IMR-90 (cell line): ENCODE data around the gene ITGA3. TPM values are rescaled to one million over a fixed set of nuclear protein-coding genes. Genes with fewer than 3 reads are reported as not detected.

Source experiments
- ATAC-seq: fragments of 200-7000 bp; cut with Tn5 transposase; 2 replicates; pipeline ENCODE4 v1.9.1; 2020; ENCODE audit warnings: low read depth, mild to moderate bottlenecking, moderate library complexity
- BruUV-seq: library from RNA; stranded (reverse); fragments of 400-500 nt; replicated peaks from 2 replicates; lab custom pipeline; 2021; lab: Mats Ljungman, UMichigan
- CTCF ChIA-PET: fragments of 300-600 bp; formaldehyde crosslinking; extraction: SDS; loops from one replicate; lab custom pipeline; 2021; ENCODE audit warnings: antibody characterized with exemption; lab: Yijun Ruan, JAX
- POLR2A ChIA-PET: fragments of 300-600 bp; sonication (Branson Sonifier 250); formaldehyde crosslinking; loops from one replicate; lab custom pipeline; 2022; ENCODE audit warnings: antibody characterized with exemption; ENCODE audit not compliant: unreplicated experiment; lab: Charles Lee
- DNase-seq: peaks from one replicate; pipeline ENCODE4 v3.0.0; 2013
- H2AFZ ChIP-seq: replicated peaks from 2 replicates; pipeline ENCODE3; 2013; ENCODE audit warnings: low read length, mild to moderate bottlenecking; ENCODE audit not compliant: poor library complexity
- H2AK5ac ChIP-seq: 2 replicates; pipeline ENCODE4 v1.6.1; 2013; ENCODE audit warnings: low read depth, low read length, inconsistent platforms
- H2AK9ac ChIP-seq: replicated peaks from 2 replicates; pipeline ENCODE3; 2013; ENCODE audit warnings: mild to moderate bottlenecking, low read depth, low read length, moderate library complexity; ENCODE audit not compliant: poor library complexity
- H2BK120ac ChIP-seq: 2 replicates; pipeline ENCODE4 v1.6.1; 2013; ENCODE audit warnings: low read depth, low read length, inconsistent platforms
- H2BK15ac ChIP-seq: 3 replicates; pipeline ENCODE4 v1.6.1; 2013; ENCODE audit warnings: low read depth, low read length, inconsistent platforms
- H2BK20ac ChIP-seq: 2 replicates; pipeline ENCODE4 v1.6.1; 2013; ENCODE audit warnings: low read depth, mild to moderate bottlenecking, inconsistent platforms, low read length, moderate library complexity
- H2BK5ac ChIP-seq: 2 replicates; pipeline ENCODE4 v1.6.1; 2013; ENCODE audit warnings: mild to moderate bottlenecking, low read depth, low read length, inconsistent platforms; ENCODE audit not compliant: poor library complexity, severe bottlenecking
- H3K14ac ChIP-seq: replicated peaks from 2 replicates; pipeline ENCODE4 v1.6.1; 2013; ENCODE audit warnings: low read depth, low read length, inconsistent platforms
- H3K18ac ChIP-seq: 2 replicates; pipeline ENCODE4 v1.6.1; 2013; ENCODE audit warnings: low read depth, low read length, control low read depth
- H3K23ac ChIP-seq: 2 replicates; pipeline ENCODE4 v1.6.1; 2013; ENCODE audit warnings: low read depth, low read length, inconsistent platforms
- H3K27ac ChIP-seq: 2 replicates; pipeline ENCODE4 v1.5.1; 2013; ENCODE audit warnings: mild to moderate bottlenecking, control low read depth, low read length; ENCODE audit not compliant: insufficient read depth
- H3K27me3 ChIP-seq: 2 replicates; pipeline ENCODE4 v1.6.1; 2013; ENCODE audit warnings: low read length; ENCODE audit not compliant: control insufficient read depth, insufficient read depth
- H3K36me3 ChIP-seq: 2 replicates; pipeline ENCODE4 v1.6.1; 2013; ENCODE audit warnings: low read length, mixed read lengths; ENCODE audit not compliant: control insufficient read depth, insufficient read depth
- H3K4ac ChIP-seq: 2 replicates; pipeline ENCODE4 v1.6.1; 2013; ENCODE audit warnings: low read depth, low read length, inconsistent platforms
- H3K4me1 ChIP-seq: 2 replicates; pipeline ENCODE4 v1.6.1; 2013; ENCODE audit warnings: low read length, mixed read lengths; ENCODE audit not compliant: control insufficient read depth, insufficient read depth
- H3K4me2 ChIP-seq: 2 replicates; pipeline ENCODE4 v1.6.1; 2013; ENCODE audit warnings: low read depth, mild to moderate bottlenecking, control low read depth, low read length, moderate library complexity
- H3K4me3 ChIP-seq: 2 replicates; pipeline ENCODE4 v1.5.1; 2013; ENCODE audit warnings: low read depth, mild to moderate bottlenecking, control low read depth, low read length, moderate library complexity; ENCODE audit not compliant: insufficient read depth
- H3K56ac ChIP-seq: 2 replicates; pipeline ENCODE4 v1.6.1; 2013; ENCODE audit warnings: low read length, inconsistent platforms; ENCODE audit not compliant: insufficient read depth; ENCODE audit errors: extremely low read depth
- H3K79me1 ChIP-seq, 2 experiments: 2 replicates each; pipeline ENCODE4 v1.6.1; 2013; ENCODE audit warnings: low read length in 2 of 2, inconsistent platforms in 1 of 2, low read depth in 1 of 2
- H3K9ac ChIP-seq: 2 replicates; pipeline ENCODE4 v1.6.1; 2013; ENCODE audit warnings: low read depth, low read length, control low read depth
- H3K9me1 ChIP-seq: 2 replicates; pipeline ENCODE4 v1.6.1; 2013; ENCODE audit warnings: low read length, inconsistent platforms; ENCODE audit not compliant: insufficient read depth
- H3K9me3 ChIP-seq: 2 replicates; pipeline ENCODE4 v1.6.1; 2013; ENCODE audit warnings: low read length; ENCODE audit not compliant: control insufficient read depth, insufficient read depth
- H4K20me1 ChIP-seq: 2 replicates; pipeline ENCODE4 v1.6.1; 2013; ENCODE audit warnings: low read length, inconsistent platforms; ENCODE audit not compliant: insufficient read depth
- H4K5ac ChIP-seq: 2 replicates; pipeline ENCODE4 v1.6.1; 2013; ENCODE audit warnings: mild to moderate bottlenecking, low read depth, low read length, control low read depth
- H4K8ac ChIP-seq, 2 experiments: 2 replicates each; pipeline ENCODE4 v1.6.1; 2013; ENCODE audit warnings: low read depth in 2 of 2, low read length in 2 of 2, control low read depth in 1 of 2, inconsistent platforms in 1 of 2
- H4K91ac ChIP-seq: 2 replicates; pipeline ENCODE4 v1.6.1; 2013; ENCODE audit warnings: low read depth, low read length, inconsistent platforms; ENCODE audit not compliant: insufficient read depth
- CEBPB ChIP-seq: IDR thresholded peaks from 2 replicates; pipeline ENCODE4 v1.6.1; 2012; ENCODE audit warnings: low read depth, low read length, improper control_type of control experiment
- CHD1 ChIP-seq: IDR thresholded peaks from 2 replicates; pipeline ENCODE4 v1.6.1; 2012; ENCODE audit warnings: low read depth, low read length, improper control_type of control experiment
- MXI1 ChIP-seq: IDR thresholded peaks from 2 replicates; pipeline ENCODE4 v1.6.1; 2012; ENCODE audit warnings: low read depth, mild to moderate bottlenecking, low read length, moderate library complexity, borderline replicate concordance
- RAD21 ChIP-seq: IDR thresholded peaks from 2 replicates; pipeline ENCODE4 v1.6.1; 2012; ENCODE audit warnings: low read length, improper control_type of control experiment
- RCOR1 ChIP-seq: IDR thresholded peaks from 2 replicates; pipeline ENCODE4 v1.6.1; 2012; ENCODE audit warnings: mild to moderate bottlenecking, low read length, improper control_type of control experiment; ENCODE audit not compliant: insufficient replicate concordance
- RFX5 ChIP-seq: IDR thresholded peaks from 2 replicates; pipeline ENCODE4 v1.8.0; 2012; ENCODE audit warnings: low read depth, mild to moderate bottlenecking, low read length, moderate library complexity
- WGBS, 2 experiments: methylation state at CpG; one replicate each; pipeline versions ENCODE4 v1.1.5 to v1.1.7; 2013; ENCODE audit warnings: missing lambda C conversion rate in 2 of 2; ENCODE audit not compliant: insufficient read length in 1 of 2; ENCODE audit errors: extremely low coverage in 2 of 2; 5-methylcytosine and 5-hydroxymethylcytosine counted together
- dilution Hi-C: fragments of 300-500 bp; cut with HindIII; formaldehyde crosslinking; loops from one replicate; pipeline ENCODE4 v1.14.3; 2018; ENCODE audit warnings: low sequenced_read_pairs; ENCODE audit not compliant: unreplicated experiment
- in situ Hi-C: fragments of 300-500 bp; cut with MboI; formaldehyde crosslinking; loops from 3 replicates; pipeline ENCODE4 v1.14.3; 2019; ENCODE audit warnings: low sequenced_read_pairs, inconsistent platforms, mixed read lengths
- intact Hi-C: fragments of 100-400 bp; cut with micrococcal nuclease; formaldehyde crosslinking; loops from 2 replicates; pipeline ENCODE4 v1.10.0; 2022
- polyA plus RNA-seq, 3 experiments: library from polyadenylated mRNA; depleted of rRNA; stranded (reverse); fragments of >200 nt; gene quantifications; 2 replicates each; pipeline ENCODE4 v1.2.3, GENCODE V29; 2012; ENCODE audit warnings: low replicate concordance in 1 of 3
- total RNA-seq: library from RNA; depleted of rRNA; stranded (reverse); fragments of >200 nt; gene quantifications from 2 replicates; pipeline ENCODE4 v1.2.3, GENCODE V29; 2012
- TF ChIP-seq, protein P1 (sequence below): conservative IDR thresholded peaks from 2 replicates; pipeline ENCODE4 v1.5.1; 2012; ENCODE audit warnings: mild to moderate bottlenecking, low read depth, low read length, improper control_type of control experiment

The ITGA3 gene
- total and polyA plus RNA-seq, 2 of the 4 experiments (the other 2 are of a cell fraction): 78.0 to 202 TPM

DNA sequence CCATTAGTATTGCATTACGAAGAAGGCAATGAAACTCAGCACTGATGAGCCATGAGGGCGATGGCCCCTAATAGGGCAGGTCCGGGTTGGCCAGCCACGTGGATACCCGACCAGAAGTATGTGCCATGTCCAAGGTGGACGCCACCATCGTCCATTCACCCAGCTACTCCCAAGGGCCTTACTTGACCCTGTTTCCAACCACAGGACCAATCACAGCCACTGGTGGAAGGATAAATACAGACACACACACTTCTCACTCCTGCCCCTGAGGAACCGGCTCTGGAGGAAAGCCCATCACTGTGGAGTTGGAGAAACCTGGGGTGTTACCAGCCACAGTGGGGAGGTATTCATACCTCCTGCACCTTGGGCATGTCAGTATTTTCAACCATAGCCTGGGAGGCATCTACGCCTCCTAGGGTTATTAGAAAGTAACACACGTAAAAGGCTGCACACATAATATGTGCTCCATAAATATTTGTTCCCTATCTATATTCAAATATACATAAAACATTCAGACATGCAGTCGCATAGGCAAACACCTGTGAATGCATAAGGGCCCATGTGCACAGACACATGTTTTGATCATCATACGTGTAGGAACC lies 5.4 kb upstream of the ITGA3 start:
- Histone ChIP-seq H2BK20ac (peak overlapping the region; percentile 99), H3K4me3 (no peak overlapping the region), H3K4ac (peak overlapping the region; percentile 94), H3K23ac (peak overlapping the region; percentile 6; the same call in 1 of the 2 replicates), H4K20me1 (no peaks in the 10 kb centered on the region), H3K4me1 (peaks cover 46% of the 10 kb centered on the region), H3K9me1 (peaks cover 69% of the 10 kb centered on the region), H2AFZ (peak overlapping the region; percentile 47), H4K8ac (peak overlapping the region; percentile 80 to 81), H3K27ac (peak overlapping the region; percentile 60), H3K79me1 (peaks cover 0 to 66% of the 10 kb centered on the region in 2 experiments; a peak in 2 of 4 replicates), H3K14ac (peak overlapping the region; percentile 88), H3K4me2 (peak overlapping the region; percentile 11; the same call in 1 of the 2 replicates), H3K36me3 (no peaks in the 10 kb centered on the region), H2BK5ac (peak overlapping the region; percentile 98), H3K9ac (no peak overlapping the region), H2BK120ac (peak overlapping the region; percentile 98), H2BK15ac (peak overlapping the region; percentile 67), H2AK5ac (peak overlapping the region; percentile 99), H3K18ac (peak overlapping the region; percentile 66; the same call in 1 of the 2 replicates), H4K91ac (peak overlapping the region; percentile 93), H3K56ac (peak overlapping the region; percentile 59), H3K27me3 (no peaks in the 10 kb centered on the region), H4K5ac (peak overlapping the region; percentile 73; the same call in 1 of the 2 replicates), H3K9me3 (no peaks in the 10 kb centered on the region), H2AK9ac (peak overlapping the region; percentile 79)
- no TSS peak for BruUV-seq
- in situ Hi-C loops: no loop called here
- ATAC-seq (no peak), DNase-seq (no peak)
- TF ChIP-seq MXI1 (no peak), RFX5 (no peak), RCOR1 (no peak), CEBPB (no peak), RAD21 (no peak), CHD1 (no peak)
- TF ChIP-seq, protein P1, sequence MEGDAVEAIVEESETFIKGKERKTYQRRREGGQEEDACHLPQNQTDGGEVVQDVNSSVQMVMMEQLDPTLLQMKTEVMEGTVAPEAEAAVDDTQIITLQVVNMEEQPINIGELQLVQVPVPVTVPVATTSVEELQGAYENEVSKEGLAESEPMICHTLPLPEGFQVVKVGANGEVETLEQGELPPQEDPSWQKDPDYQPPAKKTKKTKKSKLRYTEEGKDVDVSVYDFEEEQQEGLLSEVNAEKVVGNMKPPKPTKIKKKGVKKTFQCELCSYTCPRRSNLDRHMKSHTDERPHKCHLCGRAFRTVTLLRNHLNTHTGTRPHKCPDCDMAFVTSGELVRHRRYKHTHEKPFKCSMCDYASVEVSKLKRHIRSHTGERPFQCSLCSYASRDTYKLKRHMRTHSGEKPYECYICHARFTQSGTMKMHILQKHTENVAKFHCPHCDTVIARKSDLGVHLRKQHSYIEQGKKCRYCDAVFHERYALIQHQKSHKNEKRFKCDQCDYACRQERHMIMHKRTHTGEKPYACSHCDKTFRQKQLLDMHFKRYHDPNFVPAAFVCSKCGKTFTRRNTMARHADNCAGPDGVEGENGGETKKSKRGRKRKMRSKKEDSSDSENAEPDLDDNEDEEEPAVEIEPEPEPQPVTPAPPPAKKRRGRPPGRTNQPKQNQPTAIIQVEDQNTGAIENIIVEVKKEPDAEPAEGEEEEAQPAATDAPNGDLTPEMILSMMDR: no peak
- POLR2A ChIA-PET: no interaction called here
- CTCF ChIA-PET: no interaction called here
- 87% methylated on average over 3 of the region's 12 CpGs; no CpG with 5 or more reads in 1 of the 2 experiments for WGBS, 2 experiments
- intact Hi-C loops: no loop called here
- dilution Hi-C loops: no loop called here
